Measurements from ENCODE around the gene TRIM9. TPM values are rescaled to one million over a fixed set of nuclear protein-coding genes. Genes with fewer than 3 reads are reported as not detected.
A peak's percentile ranks its signal among the peaks of the same experiment; 100 is the strongest.
"Not testable (repeated sequence)": the region's sequence is repeated elsewhere in the genome, so short reads cannot be mapped to it uniquely, and the experiment has no call there.

The TRIM9 gene
- total RNA-seq, 2 donors from 2014 or later: 0.44 to 1.3 TPM

- Histone ChIP-seq H3K9me3 (no peaks in the 10 kb centered on the region), H3K27ac (no peak overlapping the region), H3K4me3 (no peak overlapping the region), H3K4me1 (no peaks in the 10 kb centered on the region), H3K36me3 (no peaks in the 10 kb centered on the region), H3K27me3 (no peaks in the 10 kb centered on the region)
- TF ChIP-seq CTCF (IDR thresholded peaks at IDR 0.05): no peak
- no peak for DNase-seq (ENCODE audit: low spot score)
Measured at GRCh38 chr14:50957296-50957695, 137.6 kb downstream of the TRIM9 start.

- not testable (repeated sequence) for H3K27me3 ChIP-seq; H3K4me1 ChIP-seq; H3K36me3 ChIP-seq; DNase-seq (ENCODE audit: low spot score); H3K4me3 ChIP-seq; H3K9me3 ChIP-seq; H3K27ac ChIP-seq
Measured at GRCh38 chr14:50956421-50956820, 138.5 kb downstream of the TRIM9 start.

GRCh38 chr14:50955373-50956043 is 139.4 kb downstream of the TRIM9 start:
- no peak for TF ChIP-seq CTCF (IDR thresholded peaks at IDR 0.05)
- DNase-seq (ENCODE audit: low spot score): peak; percentile 71
- no peak overlapping the region for H3K4me3 ChIP-seq

GRCh38 chr14:50954811-50955372 is 140.0 kb downstream of the TRIM9 start:
- Histone ChIP-seq H3K4me3 (no peak overlapping the region), H3K27me3 (no peaks in the 10 kb centered on the region), H3K4me1 (no peaks in the 10 kb centered on the region), H3K27ac (peak overlapping the region in 1 of 2 donors; percentile 10), H3K36me3 (no peaks in the 10 kb centered on the region), H3K9me3 (no peaks in the 10 kb centered on the region)
- peak; percentile 23 to 72 for TF ChIP-seq CTCF (IDR thresholded peaks at IDR 0.05)
- no peak for DNase-seq (ENCODE audit: low spot score)

More at GRCh38 chr14:50955373-50956043, 139.4 kb downstream of the TRIM9 start:
- Histone ChIP-seq H3K36me3 (no peaks in the 10 kb centered on the region), H3K4me1 (no peaks in the 10 kb centered on the region), H3K27ac (peak overlapping the region in 1 of 2 donors; percentile 10), H3K9me3 (no peaks in the 10 kb centered on the region), H3K27me3 (no peaks in the 10 kb centered on the region)

GRCh38 chr14:50953502-50953901 is 141.4 kb downstream of the TRIM9 start:
- Histone ChIP-seq H3K27me3 (no peaks in the 10 kb centered on the region), H3K9me3 (no peaks in the 10 kb centered on the region), H3K4me1 (no peaks in the 10 kb centered on the region), H3K36me3 (no peaks in the 10 kb centered on the region), H3K27ac (no peak overlapping the region), H3K4me3 (no peak overlapping the region)
- DNase-seq (ENCODE audit: low spot score): no peak
- no peak for TF ChIP-seq CTCF (IDR thresholded peaks at IDR 0.05)

GRCh38 chr14:50951032-50951431 is 143.9 kb downstream of the TRIM9 start:
- DNase-seq (ENCODE audit: low spot score): no peak
- H3K27me3 ChIP-seq: no peaks in the 10 kb centered on the region
- H3K4me1 ChIP-seq: no peaks in the 10 kb centered on the region
- TF ChIP-seq CTCF (IDR thresholded peaks at IDR 0.05): no peak
- H3K9me3 ChIP-seq: no peaks in the 10 kb centered on the region
- H3K27ac ChIP-seq: no peak overlapping the region
- H3K4me3 ChIP-seq: no peak overlapping the region
- H3K36me3 ChIP-seq: no peaks in the 10 kb centered on the region

Data from right atrium auricular region (tissue), 2 donors.